Stimulated activated naive CD4-positive, alpha-beta T cell (primary cell): ENCODE data around the gene NUDT1.

Experiments
- DNase-seq, 6 experiments: peaks; one replicate each; lab custom pipeline; 2025; lab: John Stamatoyannopoulos, UW

The NUDT1 gene

DNA sequence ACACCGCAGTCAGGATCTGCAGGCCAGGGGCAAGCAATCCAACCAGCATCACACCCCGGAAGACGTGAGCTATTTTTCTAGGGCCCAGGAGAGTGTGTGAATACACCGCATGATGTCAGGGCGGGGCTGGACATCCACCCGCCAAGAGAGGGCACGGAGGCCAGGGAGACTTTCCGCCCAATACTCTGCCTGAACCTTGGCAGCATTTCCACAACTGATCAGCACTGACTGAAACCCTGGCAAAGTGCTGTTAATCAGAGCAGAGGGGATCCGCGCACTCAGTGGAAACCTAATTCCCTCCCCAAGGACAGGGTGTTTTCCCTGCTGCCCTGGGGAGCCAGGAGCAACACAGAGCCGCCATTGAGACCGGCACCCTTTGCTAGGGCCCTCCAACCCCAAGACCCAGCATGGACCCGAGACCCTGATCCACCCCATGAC lies 17.5 kb upstream of the NUDT1 start:
- DNase-seq: no peak

DNA sequence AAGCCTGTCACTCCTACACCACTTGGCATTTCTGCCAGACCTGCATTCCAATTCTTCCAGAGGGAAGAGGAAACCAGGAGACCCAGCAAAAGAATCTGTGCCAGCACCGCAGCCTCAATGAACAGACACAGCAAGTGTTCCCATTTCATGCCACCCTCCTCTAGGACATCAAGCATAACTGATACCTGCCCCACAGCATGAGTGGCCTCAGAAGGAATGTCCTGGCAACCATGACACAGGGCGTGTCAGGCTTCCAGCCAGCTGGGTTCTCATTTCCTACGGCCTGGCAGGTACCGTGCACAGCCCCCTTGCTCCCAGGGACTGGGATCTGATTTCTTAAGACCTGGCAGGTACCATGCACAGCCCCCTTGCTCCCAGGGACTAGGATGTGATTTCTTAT lies 17.1 kb upstream of the NUDT1 start:
- no peak for DNase-seq

DNA sequence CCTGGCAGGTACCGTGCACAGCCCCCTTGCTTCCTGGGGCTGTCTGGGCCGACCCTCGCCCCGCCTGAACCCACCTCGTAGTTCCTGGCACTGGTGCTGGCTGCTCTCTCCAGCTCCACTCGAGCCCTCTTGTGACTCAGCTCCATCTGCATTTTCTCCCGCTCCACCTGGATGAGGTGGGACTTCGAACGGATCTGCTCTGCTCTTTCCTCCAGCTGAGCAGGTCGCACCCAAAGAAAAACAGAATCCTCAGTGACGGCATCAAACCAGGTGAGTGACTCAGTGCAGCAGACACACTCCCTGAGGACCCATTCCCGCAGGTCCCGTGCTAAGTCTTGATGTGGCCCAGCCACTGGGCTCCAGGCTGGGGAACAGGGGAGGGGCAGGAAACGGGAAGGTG lies 16.7 kb upstream of the NUDT1 start:
- no peak for DNase-seq

DNA sequence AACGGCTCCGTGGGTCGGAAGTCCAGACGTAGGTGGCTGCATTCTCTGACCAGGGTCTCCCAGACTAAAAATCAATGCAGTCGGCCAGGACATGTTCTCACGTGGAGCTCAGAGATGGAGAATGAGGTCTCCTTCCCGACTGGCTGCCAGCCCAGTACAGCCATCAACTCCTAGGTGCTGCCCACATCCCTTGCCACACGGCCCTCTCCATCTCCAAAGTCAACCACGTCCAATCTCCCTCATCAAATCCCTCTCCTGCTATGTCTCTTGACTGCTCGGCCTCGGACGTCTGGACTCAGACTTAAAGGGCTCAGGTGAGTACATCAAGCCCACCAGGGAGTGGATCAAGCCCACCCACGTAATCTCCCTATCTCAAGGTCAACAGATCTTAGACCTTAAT lies 16.2 kb upstream of the NUDT1 start:
- DNase-seq: no peak

GRCh38 chr7:2227699-2228098 lies 14.3 kb upstream of the NUDT1 start:
- no peak for DNase-seq

GRCh38 chr7:2228921-2229320 lies 13.1 kb upstream of the NUDT1 start:
- DNase-seq: no peak

GRCh38 chr7:2229467-2229866 lies 12.6 kb upstream of the NUDT1 start:
- DNase-seq: no peak

- no peak for DNase-seq
Measured at GRCh38 chr7:2230226-2230625, 11.8 kb upstream of the NUDT1 start.

DNA sequence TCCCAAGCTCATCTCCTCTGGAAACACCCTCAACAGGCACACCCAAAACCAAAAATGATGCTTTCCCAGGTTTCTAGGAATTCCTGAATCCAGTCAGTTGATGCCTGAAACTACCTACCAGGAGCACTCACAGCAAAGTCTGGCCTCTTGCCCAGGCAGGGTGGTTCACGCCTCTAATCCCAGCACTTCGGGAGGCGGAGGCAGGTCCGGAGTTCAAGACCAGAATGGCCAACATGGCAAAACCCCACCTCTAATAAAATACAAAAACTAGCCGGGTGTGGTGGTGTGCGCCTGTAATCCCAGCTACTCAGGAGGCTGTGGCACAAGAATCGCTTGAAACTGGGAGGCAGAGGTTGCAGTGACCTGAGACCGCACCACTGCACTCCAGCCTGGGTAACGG lies 11.1 kb upstream of the NUDT1 start:
- no peak for DNase-seq

DNA sequence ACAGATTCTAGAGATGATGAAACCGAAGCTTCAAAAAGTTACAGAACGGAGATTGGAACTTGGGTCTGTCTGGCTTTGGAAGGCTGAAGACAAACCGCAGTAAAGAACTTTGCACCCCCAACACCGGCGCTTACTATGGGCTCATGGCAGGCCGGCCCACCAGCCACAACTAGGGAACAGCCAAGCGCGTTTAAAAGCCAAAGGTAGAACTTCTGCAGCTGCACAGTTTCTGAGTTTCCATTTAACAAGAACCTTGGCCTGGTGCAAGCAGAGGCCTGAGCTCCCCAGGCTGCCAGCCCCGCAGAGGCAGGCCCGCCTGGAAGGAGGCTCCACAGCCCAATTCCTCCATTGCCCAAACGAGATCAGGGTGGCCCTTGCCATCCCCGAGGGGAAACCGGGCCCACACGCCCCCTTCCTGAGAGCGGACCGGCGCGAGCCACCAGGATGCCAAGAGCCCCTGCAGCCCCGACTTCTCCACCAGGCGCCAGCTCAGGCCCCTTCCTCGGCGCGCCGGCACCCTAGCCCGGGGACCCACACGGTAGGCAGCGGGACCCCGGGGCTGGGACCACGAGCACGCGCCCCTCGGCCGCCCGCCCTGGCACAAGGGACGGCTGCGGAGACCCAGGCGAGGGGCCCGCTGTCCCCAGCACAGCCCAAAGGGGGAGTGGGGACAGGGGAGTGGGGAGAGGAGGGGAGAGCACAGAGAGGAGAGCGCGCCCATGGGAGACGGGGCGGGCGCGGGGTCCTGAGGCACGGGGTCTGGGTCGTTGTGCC lies 9.8 kb upstream of the NUDT1 start:
- DNase-seq: peak in 3 of 6 experiments; percentile 50 to 63 (median 51)

DNA sequence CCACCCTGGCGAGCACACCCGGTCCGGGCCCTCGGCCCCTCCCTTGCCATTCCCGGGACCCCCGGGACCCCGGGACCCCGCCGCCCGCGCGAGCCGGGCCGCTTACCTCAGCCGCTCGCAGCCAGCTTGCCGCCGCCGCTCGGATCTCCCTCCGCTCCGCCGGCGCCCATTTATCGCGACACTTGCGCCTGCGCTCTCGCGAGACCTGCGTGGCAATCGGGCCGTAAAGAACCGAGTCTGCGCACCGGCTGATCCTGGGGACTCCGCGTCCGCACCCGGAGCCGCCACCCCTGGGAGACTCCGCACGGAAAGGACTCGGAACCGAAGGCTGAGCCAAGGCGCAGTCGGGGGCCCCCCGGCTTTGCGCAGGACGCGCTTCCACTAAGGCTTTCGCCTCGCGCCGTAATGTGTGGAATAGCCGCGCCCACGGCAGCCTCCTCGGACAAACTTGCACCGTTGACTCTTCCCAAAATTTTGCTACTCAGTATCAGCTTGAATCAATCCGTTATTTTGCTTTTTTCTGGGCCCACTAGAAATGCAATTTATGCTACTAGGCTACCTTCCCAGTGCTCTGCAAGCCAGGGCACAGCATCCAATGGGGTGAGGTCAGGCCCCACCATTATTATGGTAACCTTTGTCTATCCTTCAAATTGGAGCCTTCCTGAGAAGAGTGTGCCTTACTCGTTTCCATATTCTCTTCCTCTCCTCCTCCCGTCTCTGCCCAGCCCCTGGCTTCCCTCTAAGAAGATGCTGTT lies 9.1 kb upstream of the NUDT1 start, which contains the start of gene MAD1L1:
Gene MAD1L1 (minus strand): TSS at position 180 of the 755 bp plus-strand sequence. CDS start 2,812 bp downstream, outside the sequence.
- DNase-seq: peak; percentile 69 to 89 (median 84)

GRCh38 chr7:2233926-2234325 lies 8.1 kb upstream of the NUDT1 start:
- no peak for DNase-seq

DNA sequence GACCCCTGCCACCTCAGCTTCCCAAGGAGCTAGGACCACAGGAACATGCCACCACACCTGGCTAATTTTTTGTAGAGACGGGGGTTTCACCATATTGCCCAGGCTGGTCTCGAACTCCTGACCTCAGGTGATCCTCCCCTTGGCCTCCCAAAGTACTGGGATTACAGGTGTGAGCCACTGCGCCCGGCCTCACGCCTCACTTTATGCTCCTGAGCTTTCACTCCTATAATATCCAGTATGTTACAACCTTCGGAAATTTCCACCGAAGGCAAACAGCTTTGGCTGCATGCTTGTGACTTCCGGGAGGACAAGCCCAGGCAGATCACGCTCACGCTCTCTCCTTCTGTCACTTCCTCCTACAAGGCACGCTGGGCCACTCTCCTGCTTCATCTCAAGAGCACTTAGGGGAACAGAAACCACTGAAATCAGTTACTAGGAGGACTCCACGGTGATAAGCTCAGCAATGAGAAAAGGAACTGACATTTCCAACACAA lies 4.9 kb upstream of the NUDT1 start:
- no peak for DNase-seq

DNA sequence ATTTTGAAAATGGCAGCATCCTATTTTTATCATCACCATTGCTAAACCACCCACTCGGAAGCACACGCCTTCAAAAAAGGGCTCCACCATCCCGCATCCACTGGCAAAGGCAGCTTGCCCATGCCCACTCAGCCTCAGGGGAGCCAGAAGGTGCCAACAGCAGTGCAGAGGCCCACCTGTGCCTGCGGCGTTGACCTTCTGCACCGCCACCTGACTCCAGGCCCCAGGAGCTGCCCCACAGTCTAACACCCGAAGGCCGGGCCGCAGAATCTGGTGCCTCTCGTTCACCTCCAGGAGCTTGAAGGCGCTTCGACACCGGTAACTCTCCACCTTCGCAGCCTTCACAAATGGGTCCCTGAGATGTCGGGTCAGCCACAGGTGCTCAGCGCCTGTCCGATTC lies 2.8 kb upstream of the NUDT1 start:
- DNase-seq: no peak

DNA sequence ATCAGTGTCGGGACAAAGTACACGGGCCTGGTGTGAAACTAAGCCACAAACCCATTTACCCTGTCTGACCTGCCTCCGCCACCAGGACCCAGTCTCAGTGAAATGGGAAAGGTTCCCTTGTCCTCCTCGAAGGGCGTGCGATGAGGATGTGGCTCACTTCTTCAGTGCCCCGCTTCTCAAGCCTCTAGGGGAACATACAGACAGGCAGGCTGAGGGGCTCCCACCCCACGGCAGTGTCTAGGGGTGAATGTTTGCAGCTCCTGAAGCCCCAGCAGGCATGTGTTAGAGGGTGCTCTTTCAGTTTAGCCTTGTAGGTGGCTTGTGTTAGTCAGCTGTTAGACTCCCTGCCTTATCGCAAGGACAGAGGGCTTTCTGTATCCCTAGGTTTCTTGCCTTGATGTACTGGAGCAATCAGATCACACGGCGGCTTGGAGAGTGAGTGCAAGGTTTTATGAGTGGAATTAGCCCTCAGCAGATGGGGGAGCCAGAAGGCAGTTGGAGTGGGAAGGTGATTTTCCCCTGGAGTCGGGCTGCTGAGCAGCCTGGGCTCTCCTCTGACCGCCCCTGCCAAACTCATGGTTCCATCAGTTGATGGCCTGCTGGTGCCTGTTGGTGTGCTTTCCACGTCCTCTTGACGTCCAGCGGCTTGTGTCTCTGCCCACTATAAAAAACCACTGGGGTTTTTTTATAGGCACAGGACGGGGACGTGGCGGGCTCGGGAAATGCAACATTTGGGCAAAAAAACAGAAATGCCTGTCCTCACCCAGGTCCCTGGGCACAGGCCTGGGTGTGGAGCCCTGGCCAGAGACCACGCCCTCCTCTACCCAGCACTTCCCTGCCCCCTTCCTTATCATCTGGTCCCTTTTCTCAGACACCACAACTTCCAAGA lies 759 bp downstream of the NUDT1 start:
- peak in 3 of 6 experiments; percentile 19 to 35 (median 23) for DNase-seq

DNA sequence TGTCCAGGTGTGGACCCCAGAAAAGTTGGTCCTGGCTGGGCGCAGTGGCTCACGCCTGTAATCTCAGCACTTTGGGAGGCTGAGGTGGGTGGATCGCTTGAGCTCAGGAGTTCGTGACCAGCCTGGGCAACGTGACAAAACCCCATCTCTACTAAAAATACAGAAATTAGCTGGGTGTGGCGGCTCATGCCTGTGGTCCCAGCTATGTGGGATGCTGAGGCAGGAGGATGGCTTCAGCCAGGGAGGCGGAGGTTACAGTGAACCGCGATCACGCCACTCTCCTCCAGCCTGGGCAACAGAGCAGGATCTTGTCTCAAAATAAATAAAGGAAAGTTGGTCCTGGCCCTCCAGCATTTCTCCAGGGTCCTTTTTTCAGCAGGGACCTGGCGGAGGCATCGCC lies 1.4 kb downstream of the NUDT1 start:
- DNase-seq: no peak

DNA sequence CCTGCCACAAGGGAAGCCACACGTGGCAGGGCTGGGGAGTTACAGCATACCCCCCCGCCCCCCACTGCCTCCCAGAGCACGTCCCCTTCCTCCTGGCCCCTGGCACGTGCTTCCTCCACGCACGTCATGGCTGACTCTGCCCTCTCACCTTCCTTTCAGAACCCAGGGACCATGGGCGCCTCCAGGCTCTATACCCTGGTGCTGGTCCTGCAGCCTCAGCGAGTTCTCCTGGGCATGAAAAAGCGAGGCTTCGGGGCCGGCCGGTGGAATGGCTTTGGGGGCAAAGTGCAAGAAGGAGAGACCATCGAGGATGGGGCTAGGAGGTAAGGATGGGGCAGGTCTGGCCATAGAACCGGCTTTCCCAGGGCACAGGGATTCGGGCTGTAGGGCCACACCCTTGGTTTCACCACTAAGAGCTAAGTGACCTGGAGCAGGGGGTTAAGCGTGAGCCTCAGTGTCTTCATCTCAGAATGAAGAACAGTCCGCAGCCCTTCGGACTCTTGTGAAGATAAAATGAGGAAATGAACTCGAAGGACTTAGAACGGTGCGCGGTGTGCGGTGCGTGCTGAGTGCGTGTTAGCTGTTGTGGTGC lies 2.5 kb downstream of the NUDT1 start:
- no peak for DNase-seq

DNA sequence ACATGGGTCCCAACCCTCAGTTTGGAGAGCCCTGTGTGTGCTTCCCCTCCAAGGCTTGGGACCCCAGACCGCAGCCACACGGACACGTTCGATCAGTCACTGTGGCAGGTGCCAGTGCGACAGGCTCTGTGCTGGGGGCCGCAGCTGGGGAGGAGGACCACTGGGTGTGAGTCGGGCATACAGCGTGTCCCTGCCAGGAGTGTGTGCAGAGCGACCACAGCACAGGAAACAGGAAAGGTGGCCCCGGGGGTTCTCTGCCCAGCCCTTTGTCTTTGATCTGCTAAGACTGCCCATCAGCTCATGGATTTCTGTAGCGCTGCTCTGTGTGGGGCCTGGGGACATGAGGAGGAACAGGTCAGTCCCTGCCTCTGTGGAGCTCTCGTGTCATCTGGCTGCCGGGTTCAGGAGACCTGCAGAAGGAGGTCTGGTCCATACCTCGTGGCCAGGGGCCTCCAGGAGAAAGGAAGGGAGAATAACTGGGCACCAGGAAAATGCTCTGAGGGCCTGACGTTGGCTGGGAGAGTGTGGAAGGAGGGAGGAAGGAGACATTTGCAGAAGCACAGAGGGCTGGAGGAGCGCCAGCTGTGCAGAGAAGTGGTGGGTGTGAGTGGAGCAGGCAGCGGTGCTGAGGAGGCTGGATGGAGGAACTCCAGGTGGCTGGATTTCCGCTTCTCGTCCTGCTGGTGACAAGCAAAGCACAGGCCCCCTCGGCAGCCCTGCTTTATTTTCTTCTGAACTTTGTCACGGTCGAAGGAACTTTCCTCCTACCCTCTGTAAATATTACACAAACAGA lies 4.1 kb downstream of the NUDT1 start:
- DNase-seq: no peak

DNA sequence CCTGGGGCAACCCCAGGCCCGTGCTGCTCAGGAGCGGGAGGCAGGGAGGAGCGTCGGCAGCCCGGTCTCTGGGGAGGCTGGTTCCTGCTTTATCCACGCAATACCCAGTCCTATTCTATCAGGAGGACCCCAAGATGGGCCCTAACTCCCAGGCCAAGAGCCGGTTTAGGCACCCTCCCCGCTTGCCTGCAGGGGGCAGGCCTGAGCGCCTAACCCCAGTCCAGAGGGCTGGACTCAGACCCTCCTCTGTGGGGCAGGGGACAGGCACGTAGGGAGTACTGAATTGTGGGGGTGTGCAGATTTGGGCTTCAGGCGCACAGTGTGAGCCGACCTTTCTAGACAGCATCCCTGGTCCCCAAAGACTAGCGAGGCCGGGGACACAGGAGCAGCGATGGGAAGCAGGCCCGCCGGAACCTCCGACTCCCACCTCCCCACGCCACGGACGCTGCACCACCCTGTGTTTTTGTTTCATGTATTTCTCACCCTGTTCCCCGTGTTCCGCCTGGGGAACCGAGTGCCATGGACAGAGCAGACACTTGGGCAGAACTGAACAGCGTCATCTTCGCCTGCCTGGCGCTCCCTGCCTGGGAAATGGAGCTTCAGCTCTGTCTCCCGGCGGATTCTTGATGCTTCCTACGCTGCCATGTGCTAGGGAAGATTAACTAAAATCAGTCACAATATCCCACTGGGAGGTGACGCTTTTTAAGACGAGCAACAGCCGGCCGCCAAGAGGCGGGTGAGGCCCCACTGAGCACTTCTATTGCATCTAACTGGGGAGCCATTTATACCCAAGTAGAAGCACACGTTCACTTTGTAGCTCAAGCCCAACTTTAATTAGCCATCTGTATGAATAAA lies 5.3 kb downstream of the NUDT1 start:
- no peak for DNase-seq
